Stimulated activated CD8-positive, alpha-beta memory T cell treated with anti-CD3 and anti-CD28 coated beads, Interleukin-15, amount 100 ng/mL, for 1 hour (primary cell): ENCODE results near the gene PHGDH.

Source experiments
- DNase-seq: peaks from one replicate; pipeline ENCODE4 v3.0.0-alpha.2; 2020; ENCODE audit warnings: low read depth

The PHGDH gene

GRCh38 chr1:119791377-119791776 is 79.6 kb downstream of the PHGDH start:
- no peak for DNase-seq
